Lung (tissue), 12 donors: ENCODE data around the gene ITGB1. TPM values are rescaled to one million over a fixed set of nuclear protein-coding genes. Genes with fewer than 3 reads are reported as not detected.
"Not testable (repeated sequence)": the region's sequence is repeated elsewhere in the genome, so short reads cannot be mapped to it uniquely, and the experiment has no call there.

Experiments
- ATAC-seq: fragments of 200-7000 bp; cut with Tn5 transposase; one replicate; pipeline ENCODE4 v1.9.1; 2020; ENCODE audit warnings: moderate number of reproducible peaks; ENCODE audit not compliant: insufficient read depth, low FRiP score
- DNase-seq, 3 donors: peaks; one replicate each; pipeline ENCODE4 v3.0.0-alpha.2; 2013 to 2017
- H3K27ac ChIP-seq, 2 donors: one replicate each; pipeline ENCODE4 v1.5.1; 2013; ENCODE audit warnings: mild to moderate bottlenecking in 2 of 2, moderate library complexity in 2 of 2, control low read depth in 1 of 2, inconsistent platforms in 1 of 2, low read depth in 1 of 2, low read length in 1 of 2
- H3K27me3 ChIP-seq, 3 donors: one replicate each; pipeline ENCODE4 v1.5.1; 2013; ENCODE audit warnings: low read length in 2 of 3; ENCODE audit not compliant: control insufficient read depth in 3 of 3, insufficient read depth in 3 of 3
- H3K36me3 ChIP-seq, 4 donors: one replicate each; pipeline ENCODE4 v1.5.1; 2013; ENCODE audit warnings: low read length in 4 of 4, mild to moderate bottlenecking in 1 of 4, moderate library complexity in 1 of 4; ENCODE audit not compliant: control insufficient read depth in 4 of 4, insufficient read depth in 4 of 4
- H3K4me1 ChIP-seq, 5 donors: one replicate each; pipeline ENCODE4 v1.5.1; 2013; ENCODE audit warnings: low read length in 5 of 5, mild to moderate bottlenecking in 2 of 5, moderate library complexity in 1 of 5; ENCODE audit not compliant: control insufficient read depth in 5 of 5, insufficient read depth in 5 of 5
- H3K4me3 ChIP-seq: one replicate; pipeline ENCODE4 v1.5.1; 2013; ENCODE audit warnings: mild to moderate bottlenecking, control low read depth, moderate library complexity
- H3K9ac ChIP-seq, 2 donors: one replicate each; pipeline ENCODE4 v1.5.1; 2013; ENCODE audit warnings: low read length in 2 of 2, control low read depth in 1 of 2; ENCODE audit not compliant: insufficient read depth in 1 of 2
- H3K9me3 ChIP-seq, 4 donors: one replicate each; pipeline ENCODE4 v1.5.1; 2013; ENCODE audit warnings: low read length in 3 of 4, mild to moderate bottlenecking in 1 of 4, moderate library complexity in 1 of 4; ENCODE audit not compliant: control insufficient read depth in 4 of 4, insufficient read depth in 3 of 4
- CTCF ChIP-seq: IDR thresholded peaks from 2 replicates; pipeline ENCODE4 v1.5.1; 2012; ENCODE audit warnings: mild to moderate bottlenecking; ENCODE audit errors: control extremely low read depth, extremely low read depth
- WGBS, 2 donors: extraction: QIAGEN DNeasy Blood & Tissue Kit; methylation state at CpG; one replicate each; pipeline ENCODE4 v1.1.7; 2013; 5-methylcytosine and 5-hydroxymethylcytosine counted together
- polyA plus RNA-seq, 2 donors: library from polyadenylated mRNA; stranded (reverse); fragments of 200-250 nt; gene quantifications; one replicate each; pipeline ENCODE4 v1.2.1, GENCODE V29; 2013
- total RNA-seq, 2 donors: library from RNA; depleted of rRNA in 1 of 2; stranded (reverse); fragments of >200 nt in 1 of 2; gene quantifications; one replicate each; pipeline ENCODE4 v1.2.1, GENCODE V29; 2014 to 2021
- donor health status: control.
- donor health status: control.
- donor health status: Bipolar disorder and iron deficiency.
- donor health status: healthy.
- donor health status: DM: yes; HTN: yes; CAD: no.

ITGB1 gene
- total and polyA plus RNA-seq, 4 donors, result 105 to 445 (median 333) TPM

- Histone ChIP-seq H3K4me1 (peaks cover 0 to 7% (median 1%) of the 10 kb centered on the region in 5 donors), H3K9ac (no peak overlapping the region), H3K9me3 (peaks cover 0 to 4% (median 2%) of the 10 kb centered on the region in 4 donors), H3K27me3 (no peaks in the 10 kb centered on the region), H3K4me3 (no peak overlapping the region), H3K36me3 (no peaks in the 10 kb centered on the region), H3K27ac (no peak overlapping the region)
- 83 to 95% methylated on average over 4 of the region's 4 CpGs for WGBS, 2 donors
- TF ChIP-seq CTCF, result no peak
- no peak for ATAC-seq
- no peak for DNase-seq
These were observed 44.0 kb upstream of the ITGB1 start for GRCh38 chr10:33001908-33002492.

- not testable (repeated sequence) for H3K4me3 ChIP-seq, H3K4me1 ChIP-seq, H3K9me3 ChIP-seq, H3K36me3 ChIP-seq, DNase-seq, H3K27me3 ChIP-seq, H3K9ac ChIP-seq
- WGBS, 2 donors, result 78 to 86% methylated on average over 9 of the region's 9 CpGs
- peak overlapping the region in 1 of 2 donors; percentile 35 for H3K27ac ChIP-seq
- ATAC-seq, result peak; percentile 79
These were observed 40.1 kb upstream of the ITGB1 start for GRCh38 chr10:32998060-32998581.

- H3K4me3 ChIP-seq, result no peak overlapping the region
- no peaks in the 10 kb centered on the region for H3K36me3 ChIP-seq
- no peak for DNase-seq
- TF ChIP-seq CTCF, result no peak
- H3K4me1 ChIP-seq, result peaks cover 0 to 6% (median 0%) of the 10 kb centered on the region in 5 donors
- 29 to 44% methylated on average over 3 of the region's 3 CpGs for WGBS, 2 donors
- H3K9ac ChIP-seq, result no peak overlapping the region
- ATAC-seq, result no peak
- H3K9me3 ChIP-seq, result peaks cover 0 to 6% (median 2%) of the 10 kb centered on the region in 4 donors
- no peaks in the 10 kb centered on the region for H3K27me3 ChIP-seq
- H3K27ac ChIP-seq, result no peak overlapping the region
These were observed 37.7 kb upstream of the ITGB1 start for GRCh38 chr10:32995751-32996150.

- H3K9ac ChIP-seq, result no peak overlapping the region
- DNase-seq (no peak), ATAC-seq (no peak)
- H3K4me3 ChIP-seq, result no peak overlapping the region
- peaks cover 0 to 7% (median 2%) of the 10 kb centered on the region in 4 donors for H3K9me3 ChIP-seq
- no peak for TF ChIP-seq CTCF
- no peaks in the 10 kb centered on the region for H3K27me3 ChIP-seq
- 89 to 94% methylated on average over 9 of the region's 9 CpGs for WGBS, 2 donors
- H3K27ac ChIP-seq, result no peak overlapping the region
- no peaks in the 10 kb centered on the region for H3K36me3 ChIP-seq
- peaks cover 0 to 6% (median 0%) of the 10 kb centered on the region in 5 donors for H3K4me1 ChIP-seq
These were observed 37.1 kb upstream of the ITGB1 start for GRCh38 chr10:32995066-32995622.

- H3K4me1 ChIP-seq, H3K27me3 ChIP-seq, ATAC-seq, H3K9ac ChIP-seq, H3K9me3 ChIP-seq, DNase-seq, H3K27ac ChIP-seq, H3K36me3 ChIP-seq, H3K4me3 ChIP-seq: not testable (repeated sequence)
- 97 to 98% methylated on average over 2 of the region's 2 CpGs for WGBS, 2 donors
These were observed 36.6 kb upstream of the ITGB1 start for GRCh38 chr10:32994632-32995031.

GRCh38 chr10:32992310-32992709, 34.3 kb upstream of the ITGB1 start:
- not testable (repeated sequence) for DNase-seq, H3K27me3 ChIP-seq, H3K9me3 ChIP-seq, H3K4me3 ChIP-seq, H3K4me1 ChIP-seq, H3K9ac ChIP-seq, H3K27ac ChIP-seq, H3K36me3 ChIP-seq, ATAC-seq
- 99 to 100% methylated on average over 4 of the region's 4 CpGs for WGBS, 2 donors
